Type B pancreatic cell (in vitro differentiated cells): ENCODE data around the gene LIN28B. TPM values are rescaled to one million over a fixed set of nuclear protein-coding genes. Genes with fewer than 3 reads are reported as not detected.

ENCODE experiments used
- DNase-seq: peaks from one replicate; pipeline ENCODE4 v3.0.0; 2021; ENCODE audit warnings: mixed read lengths; ENCODE audit not compliant: unreplicated experiment; ENCODE audit errors: extremely low spot score
- H3K27ac Mint-ChIP-seq: 2 replicates; pipeline ENCODE4 v1.8.0; 2021; ENCODE audit warnings: mild to moderate bottlenecking, mixed read lengths
- H3K27me3 Mint-ChIP-seq: 2 replicates; pipeline ENCODE4 v1.8.0; 2021; ENCODE audit warnings: mixed read lengths
- H3K36me3 Mint-ChIP-seq: 2 replicates; pipeline ENCODE4 v1.8.0; 2021; ENCODE audit warnings: mixed read lengths
- H3K4me1 Mint-ChIP-seq: one replicate; pipeline ENCODE4 v1.8.0; 2021; ENCODE audit warnings: mixed read lengths; ENCODE audit not compliant: unreplicated experiment
- H3K4me3 Mint-ChIP-seq: 2 replicates; pipeline ENCODE4 v1.8.0; 2021; ENCODE audit warnings: mild to moderate bottlenecking, mixed read lengths
- H3K9me3 Mint-ChIP-seq: 2 replicates; pipeline ENCODE4 v1.8.0; 2021; ENCODE audit warnings: mixed read lengths
- CTCF ChIP-seq: fragments of 200-600 bp; sonication (generic); conservative IDR thresholded peaks from 2 replicates; pipeline ENCODE4 v1.5.0; 2021; ENCODE audit warnings: antibody characterized with exemption, mild to moderate bottlenecking
- total RNA-seq: library from RNA; stranded (reverse); gene quantifications from 2 replicates; pipeline ENCODE4 v1.2.1, GENCODE V29; 2021; ENCODE audit warnings: low replicate concordance

Gene LIN28B
- total RNA-seq, 1 donor from 2014 or later: 22.3 TPM

- Mint-ChIP-seq H3K4me1 (no peaks in the 10 kb centered on the region), H3K27me3 (no peaks in the 10 kb centered on the region), H3K36me3 (peaks cover 13% of the 10 kb centered on the region), H3K27ac (no peak overlapping the region), H3K9me3 (no peaks in the 10 kb centered on the region), H3K4me3 (no peak overlapping the region)
- TF ChIP-seq CTCF: no peak
- DNase-seq: no peak
Measured at GRCh38 chr6:105121981-105122380, 165.1 kb downstream of the LIN28B start.

- H3K4me1 Mint-ChIP-seq: no peaks in the 10 kb centered on the region
- H3K9me3 Mint-ChIP-seq: no peaks in the 10 kb centered on the region
- H3K27me3 Mint-ChIP-seq: no peaks in the 10 kb centered on the region
- no peak overlapping the region for H3K27ac Mint-ChIP-seq
- no peak overlapping the region for H3K4me3 Mint-ChIP-seq
- H3K36me3 Mint-ChIP-seq: peaks cover 13% of the 10 kb centered on the region
- TF ChIP-seq CTCF: no peak
- DNase-seq: no peak
Measured at GRCh38 chr6:105122717-105123116, 165.8 kb downstream of the LIN28B start.

Other genes with a start within 250 kb of the LIN28B start
- 10.4 and 18.5 TPM in 2 replicates for gene HACE1, start 97.2 kb upstream of the LIN28B start, total RNA-seq
- 1.1 and 6.0 TPM in 2 replicates for gene POPDC3, start 222.9 kb downstream of the LIN28B start, total RNA-seq